Fibroblast of villous mesenchyme (primary cell): ENCODE data around the gene UBAC1. TPM values are rescaled to one million over a fixed set of nuclear protein-coding genes. Genes with fewer than 3 reads are reported as not detected.

Experiments
- DNase-seq: peaks from one replicate; pipeline ENCODE4 v3.0.0-alpha.2; 2010; ENCODE audit warnings: low read depth
- H3K4me3 ChIP-seq: 2 replicates; pipeline ENCODE4 v1.5.1; 2011; ENCODE audit warnings: low read depth, mild to moderate bottlenecking, low read length
- CTCF ChIP-seq: IDR thresholded peaks from 2 replicates; pipeline ENCODE4 v1.5.1; 2012; ENCODE audit warnings: low read depth, mild to moderate bottlenecking, low read length; ENCODE audit not compliant: insufficient read depth
- total RNA-seq: library from RNA; depleted of rRNA; stranded (reverse); fragments of >200 nt; gene quantifications from 2 replicates; pipeline ENCODE4 v1.2.3, GENCODE V29; 2012

The UBAC1 gene
- total RNA-seq, 1 donor: 27.6 TPM

GRCh38 chr9:135888766-135889394 is 72.3 kb downstream of the UBAC1 start:
- TF ChIP-seq CTCF: no peak
- DNase-seq: no peak
- no peak overlapping the region for H3K4me3 ChIP-seq

- H3K4me3 ChIP-seq: no peak overlapping the region
- DNase-seq: no peak
- no peak for TF ChIP-seq CTCF
Measured at GRCh38 chr9:135888126-135888765, 72.9 kb downstream of the UBAC1 start.

GRCh38 chr9:135887585-135888050 is 73.6 kb downstream of the UBAC1 start:
- no peak for DNase-seq
- TF ChIP-seq CTCF: no peak
- no peak overlapping the region for H3K4me3 ChIP-seq

GRCh38 chr9:135887021-135887507 is 74.1 kb downstream of the UBAC1 start:
- no peak for DNase-seq
- H3K4me3 ChIP-seq: no peak overlapping the region
- no peak for TF ChIP-seq CTCF

GRCh38 chr9:135886147-135886981 is 74.8 kb downstream of the UBAC1 start:
- no peak overlapping the region for H3K4me3 ChIP-seq
- TF ChIP-seq CTCF: no peak
- DNase-seq: no peak

- H3K4me3 ChIP-seq: no peak overlapping the region
- no peak for TF ChIP-seq CTCF
- DNase-seq: peak; percentile 29
Measured at GRCh38 chr9:135885100-135885853, 75.9 kb downstream of the UBAC1 start.
